ENCODE measurements around the gene NFKB1.
A peak's percentile ranks its signal among the peaks of the same experiment; 100 is the strongest.
"Not testable (repeated sequence)": the region's sequence is repeated elsewhere in the genome, so short reads cannot be mapped to it uniquely, and the experiment has no call there.

Gene NFKB1, protein sequence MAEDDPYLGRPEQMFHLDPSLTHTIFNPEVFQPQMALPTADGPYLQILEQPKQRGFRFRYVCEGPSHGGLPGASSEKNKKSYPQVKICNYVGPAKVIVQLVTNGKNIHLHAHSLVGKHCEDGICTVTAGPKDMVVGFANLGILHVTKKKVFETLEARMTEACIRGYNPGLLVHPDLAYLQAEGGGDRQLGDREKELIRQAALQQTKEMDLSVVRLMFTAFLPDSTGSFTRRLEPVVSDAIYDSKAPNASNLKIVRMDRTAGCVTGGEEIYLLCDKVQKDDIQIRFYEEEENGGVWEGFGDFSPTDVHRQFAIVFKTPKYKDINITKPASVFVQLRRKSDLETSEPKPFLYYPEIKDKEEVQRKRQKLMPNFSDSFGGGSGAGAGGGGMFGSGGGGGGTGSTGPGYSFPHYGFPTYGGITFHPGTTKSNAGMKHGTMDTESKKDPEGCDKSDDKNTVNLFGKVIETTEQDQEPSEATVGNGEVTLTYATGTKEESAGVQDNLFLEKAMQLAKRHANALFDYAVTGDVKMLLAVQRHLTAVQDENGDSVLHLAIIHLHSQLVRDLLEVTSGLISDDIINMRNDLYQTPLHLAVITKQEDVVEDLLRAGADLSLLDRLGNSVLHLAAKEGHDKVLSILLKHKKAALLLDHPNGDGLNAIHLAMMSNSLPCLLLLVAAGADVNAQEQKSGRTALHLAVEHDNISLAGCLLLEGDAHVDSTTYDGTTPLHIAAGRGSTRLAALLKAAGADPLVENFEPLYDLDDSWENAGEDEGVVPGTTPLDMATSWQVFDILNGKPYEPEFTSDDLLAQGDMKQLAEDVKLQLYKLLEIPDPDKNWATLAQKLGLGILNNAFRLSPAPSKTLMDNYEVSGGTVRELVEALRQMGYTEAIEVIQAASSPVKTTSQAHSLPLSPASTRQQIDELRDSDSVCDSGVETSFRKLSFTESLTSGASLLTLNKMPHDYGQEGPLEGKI

DNA sequence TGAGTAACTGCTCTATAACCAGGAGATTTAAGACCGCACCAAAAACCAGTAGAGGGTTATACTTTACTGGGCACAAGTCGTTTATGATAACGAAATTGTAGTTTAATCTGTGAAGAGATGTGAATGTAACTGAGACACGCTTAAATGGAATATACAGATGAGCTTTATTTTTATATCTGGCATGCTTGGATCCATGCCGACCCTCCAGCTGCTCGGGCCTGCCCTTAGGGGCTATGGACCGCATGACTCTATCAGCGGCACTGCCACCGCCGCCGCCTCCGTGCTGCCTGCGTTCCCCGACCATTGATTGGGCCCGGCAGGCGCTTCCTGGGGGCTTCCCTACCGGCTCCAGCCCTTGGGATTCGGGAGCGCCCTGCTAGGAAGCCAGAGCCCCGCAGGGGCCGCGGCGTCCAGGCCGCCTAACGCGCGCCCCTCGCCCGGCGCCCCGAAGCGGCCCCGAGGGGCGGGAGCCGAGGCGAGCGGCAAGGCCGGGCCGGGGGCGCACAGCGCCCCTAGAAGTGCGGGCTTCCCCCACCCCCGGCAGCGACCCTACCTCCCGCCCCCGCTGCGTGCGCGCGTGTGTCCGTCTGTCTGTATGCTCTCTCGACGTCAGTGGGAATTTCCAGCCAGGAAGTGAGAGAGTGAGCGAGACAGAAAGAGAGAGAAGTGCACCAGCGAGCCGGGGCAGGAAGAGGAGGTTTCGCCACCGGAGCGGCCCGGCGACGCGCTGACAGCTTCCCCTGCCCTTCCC, at the start of gene NFKB1:
Gene NFKB1 (plus strand): TSS at position 664 of the 751 bp plus-strand sequence. CDS start 24,160 bp downstream, outside the sequence.
- peak; percentile 54 for DNase-seq

DNA sequence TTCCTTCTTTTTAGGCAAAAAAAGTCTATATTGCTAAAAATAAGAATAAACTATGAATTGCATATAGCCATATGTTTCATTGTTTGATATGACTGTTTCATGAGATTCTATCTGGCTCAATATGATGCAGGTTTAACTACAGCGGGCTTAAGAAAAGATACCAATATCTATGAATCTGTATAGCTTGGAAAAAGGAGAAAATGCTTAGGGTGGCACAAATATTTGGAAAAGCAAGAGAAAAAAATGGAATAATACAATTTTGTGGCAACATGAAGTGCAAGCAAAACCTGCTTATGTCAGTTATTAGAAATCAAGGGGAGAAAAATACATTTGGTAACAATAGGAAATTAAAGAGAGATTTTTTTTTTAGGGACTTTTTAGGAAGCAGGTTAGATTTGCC, 48.3 kb upstream of the NFKB1 start:
- no peak for DNase-seq

DNA sequence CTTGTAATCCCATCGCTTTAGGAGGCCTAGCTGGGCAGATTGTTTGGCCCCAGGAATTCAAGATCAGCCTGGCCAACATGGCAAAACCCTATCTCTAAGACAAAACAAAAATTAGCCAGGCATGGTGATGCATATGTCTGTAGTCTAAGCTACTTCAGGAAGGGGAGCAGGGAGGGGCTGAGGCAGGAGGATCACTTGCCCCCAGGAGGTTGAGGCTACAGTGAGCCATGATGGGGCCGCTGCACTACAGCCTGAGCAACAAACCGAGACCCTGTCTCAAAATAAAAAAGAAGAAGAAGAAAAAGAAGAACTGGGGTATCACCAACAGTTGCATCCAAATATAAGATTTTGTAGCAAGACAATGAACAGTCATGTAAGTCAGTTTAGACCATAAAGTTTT, 47.3 kb upstream of the NFKB1 start:
- no peak for DNase-seq

DNA sequence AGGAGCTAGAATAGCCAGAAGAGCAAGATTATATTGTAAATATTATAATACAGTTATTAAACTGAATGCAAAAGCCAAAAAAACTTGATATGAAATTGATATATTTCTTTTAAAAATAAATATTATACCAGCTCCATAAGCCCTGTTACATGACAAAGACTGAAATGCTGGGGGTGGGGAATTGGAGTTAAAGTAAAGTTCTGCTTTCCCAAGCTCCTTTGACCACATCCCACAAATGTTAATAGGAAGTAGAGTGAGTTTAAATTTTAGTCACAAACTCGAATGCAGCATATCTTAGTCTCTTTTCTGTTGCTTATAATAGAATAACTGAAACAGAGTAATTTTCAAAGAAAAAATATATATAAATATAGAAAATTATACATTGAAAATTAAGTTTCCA, 46.9 kb upstream of the NFKB1 start:
- no peak for DNase-seq

DNA sequence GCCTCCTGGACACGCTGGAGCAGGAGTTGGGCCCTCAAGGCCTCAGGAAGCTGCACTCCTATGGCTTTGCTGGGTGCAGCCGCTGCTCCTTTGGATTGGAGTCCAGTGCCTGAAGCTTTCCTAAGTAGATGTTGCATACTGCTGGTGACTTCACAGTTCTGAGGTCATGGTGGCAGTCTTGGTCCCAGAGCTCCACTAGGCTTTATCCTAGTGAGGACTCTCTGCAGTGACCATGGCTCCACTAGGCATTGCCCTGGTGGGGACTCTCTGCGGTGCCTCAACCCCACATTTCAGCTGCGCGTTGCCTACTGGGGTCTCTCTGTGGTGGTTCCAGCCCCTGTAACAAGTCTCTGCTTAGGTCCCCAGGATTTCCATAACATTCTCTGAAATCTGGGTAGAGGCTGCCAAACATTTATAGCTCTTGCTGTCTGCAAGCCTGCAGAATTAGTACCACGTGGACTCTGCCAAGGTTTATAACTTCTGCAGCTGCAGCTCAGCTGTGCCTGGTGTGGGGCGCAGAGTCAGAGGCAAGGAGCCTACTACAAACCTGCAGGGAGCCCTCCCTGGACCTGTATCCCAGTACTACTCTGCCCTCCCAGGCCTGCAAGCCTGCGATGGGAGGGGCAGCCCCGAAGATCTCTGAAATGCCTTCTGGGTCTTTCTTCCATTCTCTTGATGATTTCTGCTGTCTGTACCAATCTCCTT, 46.0 kb upstream of the NFKB1 start:
- DNase-seq = no peak

DNA sequence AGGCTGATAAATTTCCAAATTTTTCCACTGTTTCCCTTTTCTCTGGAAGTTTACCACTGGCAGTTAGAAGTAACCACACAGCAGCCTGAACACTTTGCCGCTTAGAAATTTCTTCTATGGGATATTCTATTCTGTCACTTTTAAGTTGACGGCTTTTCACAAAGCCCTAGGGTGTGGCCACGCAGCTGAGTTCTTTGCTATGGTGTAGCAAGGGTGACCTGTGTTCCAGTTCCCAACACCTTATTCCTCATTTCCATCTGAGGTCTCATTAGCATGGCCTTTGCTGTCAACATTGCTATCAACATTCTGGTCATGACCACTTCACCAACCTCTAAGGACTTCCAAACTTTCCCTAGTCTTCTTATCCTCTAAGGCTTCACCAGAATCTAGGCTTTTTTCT, 45.4 kb upstream of the NFKB1 start:
- no peak for DNase-seq

DNA sequence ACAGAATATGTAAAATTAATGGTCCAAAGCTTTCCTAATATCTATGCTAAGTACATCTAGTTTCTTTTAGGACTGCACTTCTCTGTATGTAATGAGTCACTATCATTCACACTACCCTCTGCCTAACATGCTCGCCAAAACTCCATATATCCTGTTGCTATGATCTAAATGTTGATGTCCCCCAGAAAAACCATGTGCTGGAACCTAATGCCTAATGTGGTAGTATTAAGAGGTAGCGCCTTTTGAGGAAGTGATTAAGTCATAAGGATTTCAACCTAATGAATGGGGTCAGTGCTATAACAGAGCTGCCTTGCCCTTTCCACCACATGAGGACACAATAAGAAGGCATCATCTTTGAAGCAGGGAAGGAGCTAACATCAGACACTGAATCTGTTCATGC, 34.9 kb upstream of the NFKB1 start:
- no peak for DNase-seq

DNA sequence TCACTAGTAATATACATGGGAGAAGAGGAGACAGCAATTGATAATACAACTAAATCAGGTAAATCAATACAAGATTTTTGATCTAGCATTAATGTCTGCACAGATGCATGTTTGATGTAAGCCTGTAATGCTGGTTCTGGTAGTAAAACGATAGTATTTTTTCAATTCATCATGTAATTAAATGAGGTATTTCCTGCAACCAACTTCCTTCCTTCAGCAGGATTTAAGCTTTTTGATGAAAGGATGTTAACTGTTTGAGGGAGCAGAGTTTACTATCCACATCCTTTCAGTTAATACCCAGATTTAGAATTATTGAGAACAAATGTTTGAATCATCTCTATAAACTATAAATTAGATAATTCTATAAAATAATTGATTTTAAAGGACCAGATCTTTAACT, 31.4 kb upstream of the NFKB1 start:
- no peak for DNase-seq

DNA sequence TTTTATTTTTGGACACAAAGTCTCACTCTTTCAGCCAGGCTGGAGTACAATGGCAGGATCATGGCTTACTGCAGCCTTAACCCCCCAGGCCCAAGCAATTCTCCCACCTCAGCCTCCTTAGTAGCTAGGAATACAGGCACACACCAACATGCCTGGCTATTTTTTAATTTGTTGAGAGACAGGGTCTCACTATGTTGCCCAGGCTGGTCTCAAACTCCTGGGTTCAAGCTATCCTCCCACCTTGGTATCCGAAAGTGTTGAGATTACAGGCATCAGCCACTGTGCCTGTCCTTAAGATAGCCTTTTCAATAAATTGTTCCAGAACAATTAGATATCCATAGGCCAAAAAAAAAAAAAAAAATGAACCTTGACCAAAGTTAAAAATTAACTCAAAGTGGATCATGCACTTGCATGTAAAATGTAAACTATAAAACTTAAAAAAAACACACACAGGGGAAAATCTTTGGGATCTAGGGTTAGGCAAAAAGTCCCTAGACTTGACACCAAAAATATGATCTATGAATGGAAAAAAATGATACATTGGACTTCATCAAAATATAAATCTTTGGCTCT, 28.6 kb upstream of the NFKB1 start:
- DNase-seq = no peak

DNA sequence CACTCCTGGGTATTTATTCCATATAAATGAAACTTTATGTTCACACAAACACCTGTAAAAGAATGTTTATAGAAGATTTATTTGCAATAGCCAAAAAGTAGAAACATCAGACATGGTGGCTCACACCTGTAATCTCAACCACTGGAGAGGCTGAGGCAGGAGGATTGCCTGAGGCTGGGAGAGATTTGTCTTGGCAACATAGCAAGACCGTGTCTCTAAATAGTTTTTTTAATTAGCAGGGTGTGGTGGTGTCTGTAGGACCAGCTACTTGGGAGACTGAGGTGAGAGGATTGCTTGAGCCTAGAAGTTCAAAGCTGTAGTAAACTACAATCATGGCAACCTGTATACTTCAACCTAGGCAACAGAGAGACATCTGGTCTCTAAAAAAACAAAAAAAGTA, 27.7 kb upstream of the NFKB1 start:
- no peak for DNase-seq

DNA sequence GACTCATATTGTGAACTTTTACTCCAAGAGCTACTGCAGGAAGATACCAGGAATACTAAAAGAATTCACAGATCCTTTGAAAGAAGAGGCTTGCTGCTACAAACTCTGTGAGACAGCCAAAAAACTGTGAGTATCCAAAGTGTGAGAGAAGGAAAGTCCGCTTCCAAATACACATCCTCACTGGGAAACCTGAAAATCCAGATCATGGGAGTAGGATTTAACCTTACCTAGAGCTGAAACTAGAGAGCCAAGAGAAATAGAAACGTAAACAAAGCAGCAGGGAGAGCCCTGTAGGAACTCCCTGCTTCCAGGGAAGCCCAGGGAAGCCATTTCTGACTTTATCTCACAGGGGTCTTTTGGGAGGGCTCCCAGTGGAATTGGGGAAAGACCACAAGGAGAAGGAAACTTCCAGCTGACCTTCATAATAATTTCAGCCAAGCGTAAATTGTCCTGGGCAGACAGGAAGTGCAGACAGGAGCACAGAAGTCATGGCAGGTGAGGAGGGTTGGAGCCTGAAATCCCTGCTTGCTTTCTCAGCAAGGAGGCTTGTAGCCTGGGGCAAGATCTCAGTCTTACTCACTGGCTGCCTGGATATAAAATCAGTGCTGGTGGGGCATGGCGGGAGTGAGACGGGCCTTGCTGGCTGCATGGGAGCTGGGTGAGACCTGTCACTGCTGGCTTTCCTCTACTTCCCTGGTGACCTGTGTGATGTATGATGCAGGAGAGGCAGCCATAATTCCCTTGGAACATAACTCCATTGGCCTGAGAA, 26.2 kb upstream of the NFKB1 start:
- DNase-seq = no peak

DNA sequence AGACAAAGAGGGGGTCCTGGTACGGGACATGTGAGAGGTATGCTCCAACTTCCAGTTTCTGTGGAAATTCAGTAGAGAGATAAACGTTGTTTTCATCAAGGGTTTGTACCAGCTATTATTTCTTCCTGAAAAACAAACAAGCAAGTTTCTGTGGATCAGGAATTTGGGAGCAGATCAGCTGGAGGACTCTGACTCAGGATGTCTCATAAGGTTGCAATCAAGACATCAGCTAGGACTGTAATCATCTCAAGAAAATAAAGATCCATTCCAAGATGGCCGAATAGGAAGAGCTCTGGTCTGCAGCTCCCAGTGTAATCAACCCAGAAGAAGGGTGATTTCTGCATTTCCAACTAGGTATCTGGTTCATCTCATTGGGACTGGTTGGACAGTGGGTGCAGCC, 23.5 kb upstream of the NFKB1 start:
- no peak for DNase-seq

DNA sequence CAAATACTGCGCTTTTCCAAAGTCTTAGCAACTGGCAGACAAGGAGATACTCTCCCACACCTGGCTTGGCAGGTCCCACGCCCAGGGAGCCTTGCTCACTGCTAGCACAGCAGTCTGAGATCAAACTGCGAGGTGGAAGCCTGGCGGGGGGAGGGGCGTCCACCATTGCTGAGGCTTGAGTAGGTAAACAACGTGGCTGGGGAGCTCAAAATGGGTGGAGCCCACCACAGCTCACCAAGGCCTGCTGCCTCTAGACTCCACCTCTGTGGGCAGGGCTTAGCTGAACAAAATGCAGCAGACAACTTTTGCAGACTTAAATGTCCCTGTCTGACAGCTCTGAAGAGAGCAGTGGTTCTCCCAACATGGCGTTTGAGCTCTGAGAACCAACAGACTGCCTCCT, 23.0 kb upstream of the NFKB1 start:
- DNase-seq = no peak

DNA sequence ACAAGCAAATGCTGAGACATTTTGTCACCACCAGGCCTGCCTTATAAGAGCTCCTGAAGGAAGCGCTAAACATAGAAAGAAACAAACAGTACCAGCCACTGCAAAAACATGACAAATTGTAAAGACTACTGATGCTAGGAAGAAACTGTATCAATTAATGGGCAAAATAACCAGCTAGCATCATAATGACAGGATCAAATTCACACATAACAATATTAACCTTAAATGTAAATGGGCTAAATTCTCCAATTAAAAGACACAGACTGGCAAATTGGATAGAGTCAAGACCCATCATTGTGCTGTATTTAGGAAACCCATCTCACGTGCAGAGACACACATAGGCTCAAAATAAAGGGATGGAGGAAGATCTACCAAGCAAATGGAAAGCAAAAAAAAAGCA, 21.3 kb upstream of the NFKB1 start:
- not testable (repeated sequence) for DNase-seq

DNA sequence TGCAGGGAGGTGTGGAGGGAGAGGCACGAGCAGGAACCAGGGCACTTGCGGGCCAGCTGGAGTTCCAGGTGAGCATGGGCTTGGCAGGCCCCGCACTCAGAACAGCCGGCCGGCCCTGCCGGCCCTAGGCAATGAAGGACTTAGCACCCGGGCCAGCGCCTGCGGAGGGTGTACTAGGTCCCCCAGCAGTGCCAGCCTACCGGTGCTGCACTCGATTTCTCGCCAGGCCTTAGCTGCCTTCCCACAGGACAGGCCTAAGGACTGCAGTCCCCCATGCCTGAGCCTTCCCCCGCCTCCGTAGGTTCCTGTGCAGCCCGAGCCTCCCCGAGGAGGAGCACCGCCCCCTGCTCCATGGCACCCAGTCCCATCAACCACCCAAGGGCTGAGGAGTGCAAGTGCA, 18.0 kb upstream of the NFKB1 start:
- DNase-seq = no peak

DNA sequence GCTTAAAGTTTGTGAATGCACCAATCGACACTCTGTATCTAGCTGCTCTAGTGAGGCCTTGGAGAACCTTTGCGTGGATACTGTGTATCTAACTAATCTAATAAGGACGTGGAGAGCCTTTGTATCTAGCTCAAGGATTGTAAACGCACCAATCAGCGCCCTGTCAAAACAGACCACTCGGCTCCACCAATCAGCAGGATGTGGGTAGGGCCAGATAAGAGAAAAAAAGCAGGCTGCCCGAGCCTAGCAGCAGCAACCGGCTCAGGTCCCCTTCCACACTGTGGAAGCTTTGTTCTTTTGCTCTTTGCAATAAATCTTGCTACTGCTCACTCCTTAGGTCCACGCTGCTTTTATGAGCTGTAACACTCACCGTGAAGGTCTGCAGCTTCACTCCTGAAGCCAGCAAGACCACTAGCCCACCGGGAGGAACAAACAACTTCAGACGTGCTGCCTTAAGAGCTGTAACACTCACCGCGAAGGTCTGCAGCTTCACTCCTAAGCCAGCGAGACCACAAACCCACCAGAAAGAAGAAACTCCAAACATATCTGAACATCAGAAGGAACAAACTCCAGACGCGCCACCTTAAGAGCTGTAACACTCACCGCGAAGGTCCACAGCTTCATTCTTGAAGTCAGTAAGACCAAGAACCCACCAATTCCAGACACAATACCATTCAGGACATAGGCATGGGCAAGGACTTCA, 17.0 kb upstream of the NFKB1 start:
- DNase-seq = not testable (repeated sequence)

DNA sequence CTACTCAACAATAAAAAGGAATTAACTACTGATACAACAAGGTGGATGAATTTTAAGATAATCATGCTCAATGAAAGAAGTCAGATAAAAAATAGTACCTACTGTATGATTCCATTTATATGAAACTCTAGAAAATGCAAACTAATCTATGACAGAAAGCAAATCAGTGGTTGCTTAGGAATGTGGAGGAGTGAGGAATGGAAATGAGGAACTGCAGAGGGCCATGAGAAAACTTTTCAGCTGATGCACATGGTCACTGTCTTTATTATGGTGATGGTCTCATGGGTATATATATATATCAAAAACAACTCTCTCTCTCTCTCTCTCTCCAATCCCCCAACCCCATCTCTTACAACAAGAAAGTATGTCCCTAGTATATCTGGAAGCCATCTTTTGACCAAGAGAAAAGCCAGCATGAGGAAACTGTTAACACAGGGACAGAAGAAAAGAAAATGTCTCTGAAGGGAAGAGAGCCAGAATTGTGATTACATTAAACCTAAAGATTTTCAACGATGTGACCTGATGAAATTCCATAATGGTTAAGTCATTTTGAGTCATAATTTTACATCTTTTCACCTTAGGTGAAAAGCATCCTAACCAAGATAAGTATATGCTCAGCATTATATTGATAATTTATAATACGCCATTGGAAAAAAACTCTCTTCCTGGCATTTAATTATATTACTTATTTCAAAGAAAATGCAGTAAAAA, 8.5 kb upstream of the NFKB1 start:
- DNase-seq = no peak

DNA sequence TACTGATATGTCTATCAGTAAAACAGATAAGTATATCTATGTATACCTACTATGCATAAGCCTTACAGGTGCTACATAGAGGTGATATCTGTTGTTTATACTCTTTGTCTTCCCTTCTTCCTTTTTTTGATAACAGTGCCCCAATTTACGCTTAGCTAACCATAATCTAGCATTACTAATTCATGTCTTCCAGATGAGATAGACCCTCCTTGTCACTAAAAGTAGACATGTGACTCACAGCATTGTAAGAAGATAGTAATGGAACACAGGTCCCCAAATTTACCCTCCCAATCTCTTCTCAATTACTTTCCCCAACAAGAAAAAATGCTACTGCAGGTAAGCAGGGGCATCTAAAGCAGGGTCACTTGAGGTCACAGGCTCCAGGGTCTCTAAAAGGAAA, 7.9 kb upstream of the NFKB1 start:
- DNase-seq = no peak

DNA sequence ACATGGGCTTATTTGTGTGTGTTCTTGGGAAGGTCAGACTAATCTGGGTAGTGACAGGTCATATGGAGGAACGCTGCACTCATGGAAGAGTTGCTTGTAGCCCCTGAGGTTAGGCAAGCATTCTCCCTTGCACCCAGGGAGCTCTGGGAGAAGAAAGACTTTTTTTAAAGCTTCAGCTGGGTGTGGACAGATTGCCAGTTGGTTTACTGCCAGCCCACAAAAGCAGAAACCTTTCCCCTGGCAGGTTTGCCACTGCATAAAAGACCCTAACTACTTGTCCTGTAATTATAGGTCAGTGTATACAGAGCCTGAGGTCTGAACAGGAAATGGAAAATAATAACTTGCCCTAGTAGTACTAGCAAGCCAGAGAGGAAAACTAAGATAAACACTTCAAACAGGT, 7.4 kb upstream of the NFKB1 start:
- DNase-seq = peak; percentile 81

DNA sequence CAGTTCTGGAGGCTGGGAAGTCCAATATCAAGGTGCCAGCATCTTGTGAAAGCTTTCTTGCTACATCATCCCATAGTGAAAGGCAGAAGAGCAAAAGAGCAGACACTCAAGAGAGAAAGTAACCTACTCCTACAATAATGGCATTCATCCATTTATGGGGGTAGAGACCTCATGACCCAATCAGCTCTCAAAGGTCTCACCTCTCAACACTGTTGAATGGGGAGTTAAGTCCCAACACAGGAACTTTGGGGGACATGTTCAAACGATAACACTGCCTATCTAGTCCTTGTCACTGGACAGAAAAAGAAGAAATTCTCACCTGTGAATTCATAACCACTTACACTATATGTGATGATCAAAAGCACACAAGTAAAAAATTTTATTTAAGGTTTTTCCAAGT, 6.6 kb upstream of the NFKB1 start:
- DNase-seq = no peak
